HG03025 (cell line): ENCODE measurements around the gene THSD7A.
"Not testable (repeated sequence)": the region's sequence is repeated elsewhere in the genome, so short reads cannot be mapped to it uniquely, and the experiment has no call there.

ENCODE experiments used
- ATAC-seq: cut with Tn5 transposase; IDR thresholded peaks from one replicate; pipeline ENCODE4 v1.9.1; 2021; ENCODE audit warnings: mild to moderate bottlenecking, moderate library complexity; ENCODE audit not compliant: unreplicated experiment, low FRiP score

Gene THSD7A

GRCh38 chr7:11473220-11473619 lies 358.8 kb downstream of the THSD7A start:
- ATAC-seq: no peak

GRCh38 chr7:11472646-11473045 lies 359.4 kb downstream of the THSD7A start:
- ATAC-seq: no peak

GRCh38 chr7:11471255-11471654 lies 360.7 kb downstream of the THSD7A start:
- no peak for ATAC-seq

- ATAC-seq: no peak
Observed at GRCh38 chr7:11469028-11469745, 362.8 kb downstream of the THSD7A start.

- ATAC-seq: no peak
Observed at GRCh38 chr7:11466517-11467105, 365.4 kb downstream of the THSD7A start.

GRCh38 chr7:11464624-11465023 lies 367.4 kb downstream of the THSD7A start:
- no peak for ATAC-seq

GRCh38 chr7:11461946-11462345 lies 370.1 kb downstream of the THSD7A start:
- no peak for ATAC-seq

- ATAC-seq: no peak
Observed at GRCh38 chr7:11458736-11459483, 373.1 kb downstream of the THSD7A start.

- no peak for ATAC-seq
Observed at GRCh38 chr7:11457419-11457818, 374.6 kb downstream of the THSD7A start.

GRCh38 chr7:11456574-11456973 lies 375.4 kb downstream of the THSD7A start:
- ATAC-seq: no peak

- ATAC-seq: no peak
Observed at GRCh38 chr7:11452476-11452875, 379.5 kb downstream of the THSD7A start.

- ATAC-seq: no peak
Observed at GRCh38 chr7:11450281-11450680, 381.7 kb downstream of the THSD7A start.

GRCh38 chr7:11449316-11449715 lies 382.7 kb downstream of the THSD7A start:
- no peak for ATAC-seq

GRCh38 chr7:11448323-11448722 lies 383.7 kb downstream of the THSD7A start:
- ATAC-seq: no peak

- no peak for ATAC-seq
Observed at GRCh38 chr7:11447106-11447505, 384.9 kb downstream of the THSD7A start.

GRCh38 chr7:11443934-11444333 lies 388.1 kb downstream of the THSD7A start:
- not testable (repeated sequence) for ATAC-seq

- no peak for ATAC-seq
Observed at GRCh38 chr7:11437994-11438393, 394.0 kb downstream of the THSD7A start.

GRCh38 chr7:11436773-11437524 lies 395.0 kb downstream of the THSD7A start:
- ATAC-seq: no peak

- no peak for ATAC-seq
Observed at GRCh38 chr7:11436316-11436715, 395.7 kb downstream of the THSD7A start.

- no peak for ATAC-seq
Observed at GRCh38 chr7:11434366-11434765, 397.6 kb downstream of the THSD7A start.

GRCh38 chr7:11430841-11431240 lies 401.2 kb downstream of the THSD7A start:
- ATAC-seq: no peak
